Activated CD8-positive, alpha-beta memory T cell treated with anti-CD3 and anti-CD28 coated beads for 1 hour (primary cell): ENCODE measurements around the gene ZNHIT2.
A peak's percentile ranks its signal among the peaks of the same experiment; 100 is the strongest.
"Not testable (repeated sequence)": the region's sequence is repeated elsewhere in the genome, so short reads cannot be mapped to it uniquely, and the experiment has no call there.

Experiments used
- DNase-seq, 2 donors: peaks; one replicate each; pipeline ENCODE4 v3.0.0-alpha.2; 2020; ENCODE audit warnings: low read depth in 1 of 2; ENCODE audit errors: extremely low read depth in 1 of 2

Gene ZNHIT2

DNA sequence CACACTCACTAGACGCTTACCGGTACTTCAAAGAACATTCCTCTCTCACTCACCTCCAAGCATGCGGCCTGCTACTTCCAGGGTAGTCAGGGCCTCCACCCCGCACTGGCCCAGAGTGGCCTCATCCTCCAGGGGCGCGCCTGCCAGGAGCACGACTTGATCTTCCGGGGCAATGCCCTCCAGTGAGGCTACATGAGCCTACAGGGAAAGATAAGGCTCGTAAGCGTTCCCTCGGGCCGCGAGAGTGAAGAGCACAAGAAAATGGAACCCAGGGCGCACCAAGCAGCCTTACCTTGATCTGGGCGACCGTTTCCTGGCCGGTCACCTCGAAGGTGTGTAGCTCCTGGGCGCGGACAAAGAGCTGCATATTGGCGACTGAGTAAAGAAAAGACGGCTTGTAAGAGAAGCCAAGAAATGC lies 4.0 kb upstream of the ZNHIT2 start:
- no peak for DNase-seq

DNA sequence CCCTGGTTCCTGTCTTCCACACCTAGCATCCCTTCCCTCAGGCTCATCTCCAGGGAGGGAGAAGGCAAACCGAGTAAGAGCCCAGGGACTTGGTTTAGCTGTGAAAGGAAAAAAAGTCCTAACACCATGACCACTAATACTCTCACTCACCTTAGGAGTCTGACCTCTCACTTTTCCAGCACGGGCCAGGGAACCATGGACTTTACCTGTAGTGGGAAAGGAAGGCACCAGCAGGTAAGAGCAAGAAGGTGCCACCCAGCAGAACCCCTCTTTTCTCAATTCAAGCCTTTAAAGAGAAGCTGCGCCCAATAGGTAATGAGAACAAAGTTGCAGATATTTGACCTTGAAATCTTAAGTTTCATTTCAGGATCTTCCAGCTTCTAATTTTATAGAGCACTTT lies 3.3 kb upstream of the ZNHIT2 start:
- no peak for DNase-seq

DNA sequence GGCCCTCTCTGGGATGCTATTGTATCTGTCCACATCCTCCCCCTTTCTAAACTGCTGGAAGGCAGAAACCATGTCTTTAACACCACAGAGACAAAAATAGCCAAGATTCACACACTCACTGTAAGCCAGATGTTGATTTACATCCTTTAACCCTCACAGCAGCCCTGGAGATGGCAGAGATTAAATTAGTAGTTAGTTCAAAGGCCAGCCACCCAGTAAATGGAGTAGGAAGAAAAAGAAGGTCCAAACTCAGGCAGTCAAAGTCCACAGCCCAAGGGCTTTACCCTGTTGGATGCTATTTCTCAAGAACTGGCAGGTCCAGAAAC lies 2.1 kb upstream of the ZNHIT2 start:
- DNase-seq: no peak

DNA sequence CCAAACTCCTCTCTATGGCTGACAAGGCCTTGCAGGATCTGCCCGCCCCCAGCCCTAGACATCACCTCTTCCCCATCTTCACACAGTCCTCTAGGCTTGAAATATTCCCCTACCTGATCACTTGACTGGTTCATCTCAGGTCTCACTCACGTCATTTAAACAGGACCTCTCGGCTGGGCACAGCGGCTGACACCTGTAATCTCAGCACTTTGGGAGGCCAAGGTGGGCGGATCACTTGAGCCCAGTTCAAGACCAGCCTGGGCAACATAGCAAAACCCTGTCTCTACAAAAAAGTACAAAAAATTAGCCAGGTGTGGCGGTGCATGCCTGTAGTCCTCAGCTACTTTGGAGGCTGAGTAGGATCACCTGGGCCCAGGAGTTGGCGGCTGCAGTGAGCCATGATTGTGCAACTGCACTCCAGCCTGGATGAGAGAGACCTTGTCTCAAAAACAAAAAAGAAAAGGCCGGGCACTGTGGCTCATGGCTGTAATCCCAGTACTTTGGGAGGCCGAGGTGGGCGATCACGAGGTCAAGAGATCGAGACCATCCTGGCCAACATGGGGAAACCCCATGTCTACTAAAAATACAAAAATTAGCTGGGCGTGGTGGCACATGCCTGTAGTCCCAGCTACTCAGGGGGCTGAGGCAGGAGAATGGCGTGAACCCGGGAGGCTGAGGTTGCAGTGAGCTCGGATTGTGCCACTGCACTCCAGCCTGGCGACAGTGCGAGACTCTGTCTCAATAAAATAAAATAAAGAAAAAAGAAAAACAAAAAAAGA lies 1.6 kb upstream of the ZNHIT2 start:
- not testable (repeated sequence) for DNase-seq

DNA sequence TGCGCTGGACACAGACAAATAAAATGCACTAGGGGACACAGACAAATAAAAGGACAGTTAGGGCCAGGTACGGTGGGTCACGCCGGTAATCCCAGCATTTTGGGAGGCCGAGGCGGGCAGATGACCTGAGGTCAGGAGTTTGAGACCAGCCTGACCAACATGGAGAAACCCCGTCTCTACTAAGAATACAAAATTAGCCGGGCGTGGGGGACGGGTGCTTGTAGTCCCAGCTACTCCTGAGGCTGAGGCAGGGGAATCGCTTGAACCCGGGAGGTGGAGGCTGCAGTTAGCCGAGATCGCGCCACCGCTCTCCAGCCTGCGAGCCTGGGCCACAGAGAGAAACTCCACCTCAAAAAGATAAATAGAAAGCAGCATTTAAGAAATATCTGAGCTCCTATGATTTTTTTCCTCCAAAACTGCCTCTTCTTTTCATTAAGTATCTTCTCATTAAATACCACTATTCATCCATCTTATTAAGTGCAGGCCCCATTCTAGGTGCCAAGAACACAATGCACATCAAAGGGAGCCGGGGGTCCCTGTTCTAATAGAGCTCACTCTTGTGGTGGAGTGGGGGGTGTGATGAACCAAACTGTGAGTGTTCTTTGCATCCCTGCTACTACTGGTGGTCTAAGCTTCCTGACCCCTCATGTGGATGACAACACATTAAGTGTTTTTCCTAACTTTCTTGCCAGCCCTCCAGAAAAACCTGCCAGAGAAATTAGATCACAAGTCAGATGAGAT lies 766 bp upstream of the ZNHIT2 start:
- no peak for DNase-seq

DNA sequence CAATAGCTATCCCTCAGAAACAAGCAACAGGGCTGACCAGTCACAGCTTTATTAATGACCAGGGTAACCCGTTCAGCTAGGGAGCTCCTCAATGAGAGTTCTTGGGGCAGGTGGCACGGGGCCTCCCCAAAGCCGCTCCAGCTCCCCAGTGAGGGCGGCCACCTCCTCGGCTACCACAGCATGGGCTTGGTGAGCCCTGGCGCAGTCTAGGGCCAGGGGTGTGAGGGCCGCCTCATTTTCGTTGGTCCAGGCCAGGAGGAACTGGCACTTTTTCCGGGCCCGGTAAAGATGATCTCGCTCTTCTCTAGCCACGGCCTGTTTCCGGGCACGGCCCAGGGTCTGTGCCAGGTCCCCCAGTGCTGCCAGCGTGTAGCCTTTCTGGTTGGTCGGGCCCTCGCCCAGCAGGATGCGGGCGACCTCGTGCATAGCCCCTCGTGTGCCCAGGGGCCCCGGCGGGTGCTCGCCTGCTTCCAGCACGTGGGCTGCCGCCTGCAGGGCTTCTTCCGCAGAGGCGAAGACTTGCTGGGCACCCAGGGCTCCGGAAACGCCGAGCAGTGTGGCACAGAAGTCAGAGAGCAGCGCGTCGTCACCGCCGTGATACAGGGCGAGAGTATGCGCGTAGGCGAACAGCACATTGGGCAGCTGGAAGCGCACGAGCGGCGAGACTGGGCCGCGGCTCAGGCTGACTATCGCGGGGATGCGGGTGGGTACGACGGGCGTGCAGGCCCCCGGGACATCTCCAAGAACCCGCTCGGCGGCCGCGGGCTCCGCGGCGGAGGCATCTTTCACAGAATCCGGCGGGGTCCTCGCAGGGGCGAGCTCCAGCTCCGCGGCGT lies 913 bp downstream of the ZNHIT2 start:
- no peak for DNase-seq

DNA sequence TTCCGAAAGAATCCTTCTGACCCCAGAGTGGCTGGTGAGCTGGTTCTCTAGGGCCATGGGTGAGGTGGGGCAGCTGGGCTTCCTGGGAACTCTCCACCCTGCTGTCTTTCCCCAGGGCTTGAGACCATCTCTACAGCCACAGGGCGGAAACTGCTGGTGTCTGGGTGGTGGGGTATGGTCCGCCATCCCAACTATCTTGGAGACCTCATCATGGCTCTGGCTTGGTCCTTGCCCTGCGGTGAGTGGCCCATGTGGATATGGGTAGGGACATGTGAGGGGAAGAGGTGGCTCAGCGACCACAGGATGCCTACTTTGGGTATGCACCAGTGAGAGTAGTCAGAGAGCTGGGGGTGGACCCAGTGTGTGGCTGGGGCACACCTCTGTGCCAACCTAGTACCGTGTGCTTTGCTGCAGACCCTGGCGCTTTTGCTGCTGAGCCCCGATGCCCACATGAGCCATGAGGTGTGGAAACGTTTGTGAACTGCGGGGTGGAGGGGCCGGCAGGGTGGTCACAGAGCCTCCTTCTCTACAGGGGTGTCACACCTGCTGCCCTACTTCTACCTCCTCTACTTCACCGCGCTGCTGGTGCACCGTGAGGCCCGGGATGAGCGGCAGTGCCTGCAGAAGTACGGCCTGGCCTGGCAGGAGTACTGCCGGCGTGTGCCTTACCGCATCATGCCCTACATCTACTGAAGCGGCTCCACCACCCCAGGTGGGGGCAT lies 2.0 kb downstream of the ZNHIT2 start:
- DNase-seq: no peak

DNA sequence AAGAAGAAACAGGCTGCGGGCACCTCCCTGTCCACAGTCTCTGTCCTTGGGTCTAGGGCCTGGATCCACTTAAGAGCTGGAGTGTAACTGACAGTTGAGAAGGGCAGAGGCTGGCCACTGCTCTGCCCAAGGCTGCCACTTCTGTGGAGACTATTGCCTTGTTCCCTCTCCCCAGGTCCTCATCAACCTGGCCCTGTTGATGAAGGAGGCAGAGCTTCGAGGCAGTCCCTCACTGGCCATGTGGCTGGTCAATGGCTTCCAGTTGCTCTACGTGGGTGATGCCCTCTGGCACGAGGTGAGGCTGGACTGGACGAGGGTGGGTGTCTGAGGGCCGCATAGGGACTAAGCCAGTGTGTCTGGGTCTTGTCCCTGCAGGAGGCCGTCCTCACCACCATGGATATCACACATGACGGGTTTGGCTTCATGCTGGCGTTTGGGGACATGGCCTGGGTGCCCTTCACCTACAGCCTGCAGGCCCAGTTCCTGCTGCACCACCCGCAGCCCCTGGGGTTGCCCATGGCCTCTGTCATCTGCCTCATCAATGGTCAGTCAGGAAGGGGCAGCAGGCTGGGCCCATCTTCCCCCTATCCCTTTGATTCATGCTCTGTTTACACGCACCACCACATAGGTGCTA lies 2.8 kb downstream of the ZNHIT2 start:
- no peak for DNase-seq

DNA sequence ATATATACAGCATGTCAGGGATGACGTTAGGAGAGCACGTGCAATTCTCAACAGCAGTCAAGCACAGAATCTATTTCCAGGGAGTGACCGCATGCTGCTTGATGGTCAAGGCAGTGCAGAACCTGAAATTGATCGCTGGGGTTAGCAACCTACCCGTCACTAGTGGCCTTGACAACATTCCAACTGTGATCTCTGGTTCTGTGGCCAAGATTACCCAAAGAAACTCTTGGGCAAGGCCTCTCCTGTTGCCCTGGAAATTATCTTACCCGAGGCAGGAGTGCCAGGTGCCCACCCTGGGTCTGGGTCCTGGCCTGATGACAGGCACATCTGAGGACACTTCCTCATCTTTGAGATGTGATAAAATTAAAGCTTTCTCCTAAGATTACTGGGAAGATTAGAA lies 3.7 kb downstream of the ZNHIT2 start:
- DNase-seq: no peak

DNA sequence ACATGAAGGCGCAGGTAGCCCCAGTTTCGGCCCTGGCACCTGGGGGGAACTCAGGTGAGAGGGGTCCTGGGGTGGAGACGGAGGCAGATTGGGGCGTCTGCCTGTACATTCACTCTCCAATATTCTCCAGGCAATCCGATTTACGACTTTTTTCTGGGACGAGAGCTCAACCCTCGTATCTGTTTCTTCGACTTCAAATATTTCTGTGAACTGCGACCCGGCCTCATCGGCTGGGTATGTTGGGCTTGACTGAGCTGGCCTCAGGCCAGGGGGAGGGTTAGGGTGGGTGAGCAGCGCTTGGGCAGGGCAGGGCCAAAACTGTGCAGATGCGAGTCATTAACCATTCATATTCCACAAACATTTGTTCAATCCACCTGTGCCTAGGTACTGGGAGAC lies 4.1 kb downstream of the ZNHIT2 start:
- no peak for DNase-seq

DNA sequence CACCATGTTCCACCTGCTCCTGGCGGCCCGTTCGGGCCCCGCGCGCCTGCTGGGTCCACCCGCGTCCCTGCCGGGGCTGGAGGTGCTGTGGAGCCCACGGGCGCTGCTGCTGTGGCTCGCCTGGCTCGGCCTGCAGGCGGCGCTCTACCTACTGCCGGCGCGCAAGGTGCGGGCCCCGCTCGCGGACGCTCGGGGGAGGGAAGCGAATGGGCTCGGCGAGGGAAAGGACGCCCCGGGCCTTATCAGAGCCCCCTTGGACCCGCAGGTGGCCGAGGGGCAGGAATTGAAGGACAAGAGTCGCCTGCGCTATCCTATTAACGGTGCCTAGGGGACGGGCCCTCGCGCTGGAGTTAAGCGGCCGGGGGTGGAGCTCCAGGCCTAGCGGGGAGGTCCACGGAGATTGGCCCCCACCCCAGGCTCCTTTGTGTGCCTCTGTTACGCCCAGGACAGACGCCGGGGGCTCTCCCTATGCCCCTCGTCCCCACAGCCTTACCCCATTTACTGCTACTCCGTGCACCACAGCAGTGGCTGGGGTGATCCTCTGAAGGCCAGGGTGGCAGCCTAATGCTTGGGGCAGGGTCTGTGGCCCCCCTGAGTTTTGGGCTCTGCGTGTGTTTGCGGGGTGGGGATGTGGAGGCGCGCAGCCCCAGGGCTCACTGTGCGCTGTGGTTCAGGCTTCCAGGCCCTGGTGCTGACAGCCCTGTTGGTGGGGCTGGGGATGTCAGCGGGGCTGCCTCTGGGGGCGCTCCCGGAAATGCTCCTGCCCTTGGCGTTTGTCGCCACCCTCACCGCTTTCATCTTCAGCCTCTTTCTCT lies 4.7 kb downstream of the ZNHIT2 start:
- DNase-seq: peak in 1 of 2 donors; percentile 66

DNA sequence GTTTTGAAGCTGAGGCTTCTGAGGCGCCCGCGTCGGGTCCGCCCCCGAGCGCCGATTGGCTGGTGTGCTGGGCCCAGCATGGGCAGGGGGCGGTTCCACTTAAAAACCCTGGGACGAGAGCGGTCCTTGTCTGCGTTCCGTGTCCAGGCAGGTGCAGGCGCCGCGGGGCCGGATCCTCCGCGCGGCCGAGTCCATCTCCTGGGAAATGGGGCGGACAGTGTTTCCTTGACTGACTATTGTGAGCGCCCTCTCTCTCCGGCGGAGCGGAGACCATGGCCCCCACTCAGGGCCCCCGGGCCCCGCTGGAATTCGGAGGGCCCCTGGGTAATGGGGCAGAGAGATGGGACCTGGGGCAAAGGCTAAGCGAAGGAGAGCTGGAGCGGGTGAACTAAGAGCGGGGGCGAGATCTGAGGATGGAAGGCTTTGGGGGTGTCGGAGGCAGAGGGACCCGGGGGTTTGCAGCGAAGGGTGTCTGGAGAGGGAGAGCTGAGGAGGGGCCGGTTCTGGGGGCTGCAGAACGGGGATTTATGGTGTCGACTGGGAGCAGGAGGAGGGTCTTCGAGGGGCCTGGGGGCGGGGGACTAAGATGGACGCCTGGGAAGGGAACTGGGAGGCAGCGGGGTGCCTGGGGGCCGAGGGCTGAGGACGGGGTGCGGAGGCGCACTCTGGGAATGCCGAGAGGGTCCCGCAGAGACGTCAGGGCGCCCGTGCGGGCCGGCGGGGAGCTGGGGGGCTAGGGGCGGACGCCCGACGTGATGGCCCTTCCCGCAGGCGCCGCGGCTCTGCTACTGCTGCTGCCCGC lies 5.6 kb downstream of the ZNHIT2 start, which contains the start of gene TM7SF2:
Gene TM7SF2, plus strand, starts transcription at position 129 of the 802 bp plus-strand sequence. Its CDS starts 144 bp downstream, at position 273.
- peak; percentile 86 to 93 for DNase-seq

DNA sequence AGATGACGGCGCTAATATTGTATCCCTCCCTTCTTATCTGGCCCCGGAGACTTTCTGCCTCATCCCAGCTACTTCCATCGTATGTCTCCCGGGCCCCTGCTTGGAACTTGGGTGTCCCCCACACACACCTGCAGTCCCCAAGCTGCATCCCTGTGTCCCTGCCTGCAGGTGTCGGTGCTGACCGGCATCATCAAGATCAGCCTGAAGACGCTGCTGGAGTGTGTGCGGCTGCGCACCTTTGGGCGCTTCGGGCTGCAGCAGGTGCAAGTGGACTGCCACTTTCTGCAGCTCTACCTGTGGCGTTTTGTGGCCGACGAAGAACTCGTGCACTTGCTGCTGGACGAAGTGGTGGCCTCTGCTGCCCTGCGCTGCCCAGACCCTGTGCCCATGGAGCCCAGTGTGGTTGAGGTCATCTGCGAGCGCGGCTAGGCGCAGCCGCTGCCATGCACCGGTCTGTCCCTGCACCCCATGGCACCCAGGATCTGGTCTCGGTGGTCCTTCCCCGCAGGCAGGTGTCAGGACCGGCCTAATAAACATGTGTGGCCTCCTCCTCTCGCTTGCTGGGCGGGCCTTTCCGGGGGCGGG lies 6.2 kb downstream of the ZNHIT2 start:
- DNase-seq: no peak

DNA sequence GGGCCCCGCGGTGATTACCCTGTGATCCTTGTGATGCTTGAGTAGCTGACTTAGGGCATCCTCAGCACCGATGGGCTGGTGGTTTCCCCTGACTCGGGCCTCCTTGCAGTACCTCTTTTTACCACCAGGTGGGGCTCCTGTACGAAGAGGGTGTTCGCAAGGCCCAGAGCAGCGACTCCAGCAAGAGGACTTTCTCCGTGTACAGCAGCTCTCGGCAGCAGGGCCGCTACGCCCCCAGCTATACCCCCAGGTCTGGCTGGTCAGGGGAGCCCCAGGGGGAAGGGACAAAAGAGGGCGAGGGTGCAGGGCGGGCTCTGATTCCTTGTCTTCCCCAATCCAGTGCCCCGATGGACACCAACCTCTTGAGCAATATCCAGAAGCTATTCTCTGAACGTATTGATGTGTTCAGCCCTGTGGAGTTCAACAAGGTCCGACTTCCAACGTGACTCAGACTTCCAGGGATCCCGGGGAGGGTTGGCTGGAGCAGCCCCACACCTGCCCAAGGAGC lies 7.1 kb downstream of the ZNHIT2 start:
- DNase-seq: peak; percentile 90 to 93

DNA sequence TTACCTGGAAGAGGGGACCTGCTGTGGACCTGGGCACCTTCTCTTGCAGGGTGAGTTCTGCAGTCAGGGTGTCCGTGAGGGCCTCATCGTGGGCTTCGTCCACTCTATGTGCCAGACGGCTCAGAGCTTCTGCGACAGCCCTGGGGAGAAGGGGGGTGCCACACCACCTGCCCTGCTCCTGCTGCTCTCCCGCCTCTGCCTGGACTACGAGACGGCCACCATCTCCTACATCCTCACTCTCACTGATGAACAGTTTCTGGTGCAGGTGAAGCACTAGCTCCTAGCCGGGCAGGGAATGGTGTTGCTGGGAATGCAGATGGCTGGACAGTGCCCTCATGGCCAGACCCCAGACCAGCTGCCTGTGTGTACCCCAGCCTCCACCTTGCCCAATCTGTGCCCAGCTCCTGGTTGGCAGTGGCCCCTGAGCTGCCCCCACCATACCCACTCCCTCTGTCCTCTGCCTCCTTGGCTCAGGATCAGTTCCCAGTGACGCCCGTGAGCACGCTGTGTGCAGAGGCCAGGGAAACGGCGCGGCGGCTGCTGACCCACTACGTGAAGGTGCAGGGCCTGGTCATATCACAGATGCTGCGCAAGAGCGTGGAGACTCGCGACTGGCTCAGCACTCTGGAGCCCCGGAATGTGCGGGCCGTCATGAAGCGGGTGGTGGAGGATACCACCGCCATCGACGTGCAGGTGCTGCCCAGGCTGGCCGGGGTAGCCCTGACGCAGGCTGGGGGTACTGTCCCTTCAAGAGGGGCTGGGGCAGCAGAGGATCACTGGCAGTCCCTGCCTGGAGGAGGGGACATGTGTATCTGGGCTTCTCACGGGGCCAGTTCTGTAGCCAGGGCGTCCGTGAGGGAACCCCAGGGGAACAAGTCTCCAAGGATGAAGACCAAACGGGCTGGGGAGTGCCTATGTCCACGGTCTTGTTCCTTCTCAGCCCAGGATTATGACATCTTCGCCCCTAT lies 8.0 kb downstream of the ZNHIT2 start:
- DNase-seq: no peak

DNA sequence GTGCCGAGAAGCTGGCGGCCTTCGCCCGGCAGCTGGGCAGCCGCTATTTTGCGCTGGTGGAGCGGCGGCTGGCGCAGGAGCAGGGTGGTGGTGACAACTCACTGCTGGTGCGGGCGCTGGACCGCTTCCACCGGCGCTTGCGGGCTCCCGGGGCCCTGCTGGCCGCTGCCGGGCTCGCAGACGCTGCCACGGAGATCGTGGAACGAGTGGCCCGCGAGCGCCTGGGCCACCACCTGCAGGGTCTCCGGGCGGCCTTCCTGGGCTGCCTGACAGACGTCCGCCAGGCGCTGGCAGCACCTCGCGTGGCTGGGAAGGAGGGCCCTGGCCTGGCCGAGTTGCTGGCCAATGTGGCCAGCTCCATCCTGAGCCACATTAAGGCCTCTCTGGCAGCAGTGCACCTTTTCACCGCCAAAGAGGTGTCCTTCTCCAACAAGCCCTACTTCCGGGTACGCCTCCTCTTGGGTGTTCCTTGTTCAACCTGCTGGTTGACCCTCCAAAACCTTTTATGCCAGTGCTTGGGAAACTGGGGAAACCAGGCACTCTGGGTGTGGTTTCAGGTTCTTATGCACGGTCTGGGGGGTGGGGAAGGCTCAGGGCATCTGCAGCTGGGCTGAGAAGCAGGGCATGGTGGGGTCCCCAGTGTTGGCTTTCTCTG lies 8.9 kb downstream of the ZNHIT2 start:
- DNase-seq: no peak
